GM12878 (cell line): ENCODE data around the gene PUS7. TPM values are rescaled to one million over a fixed set of nuclear protein-coding genes. Genes with fewer than 3 reads are reported as not detected.
"Not testable (repeated sequence)": the region's sequence is repeated elsewhere in the genome, so short reads cannot be mapped to it uniquely, and the experiment has no call there.

Experiments used
- ATAC-seq: fragments of 200-7000 bp; cut with Tn5 transposase; 3 replicates; pipeline ENCODE4 v1.9.1; 2020; ENCODE audit warnings: mild to moderate bottlenecking, moderate library complexity
- BruUV-seq: library from RNA; stranded (reverse); fragments of 400-500 nt; replicated peaks from 2 replicates; lab custom pipeline; 2021; lab: Mats Ljungman, UMichigan
- CTCF ChIA-PET: fragments of 300-600 bp; sonication (Branson Sonifier 250); formaldehyde crosslinking; extraction: SDS; loops from one replicate; lab custom pipeline; 2021; ENCODE audit warnings: inconsistent platforms; lab: Yijun Ruan, JAX
- POLR2A ChIA-PET: fragments of 350-600 bp; formaldehyde crosslinking; extraction: SDS; loops from one replicate; lab custom pipeline; 2021; ENCODE audit warnings: inconsistent platforms; lab: Charles Lee
- RAD21 ChIA-PET: fragments of 300-600 bp; sonication (Branson Sonifier 250); formaldehyde crosslinking; loops from one replicate; lab custom pipeline; 2023; ENCODE audit warnings: antibody characterized with exemption; ENCODE audit not compliant: unreplicated experiment; lab: Charles Lee
- SMC1A ChIA-PET: fragments of 300-600 bp; sonication (Branson Sonifier 250); formaldehyde crosslinking; loops from one replicate; lab custom pipeline; 2023; ENCODE audit not compliant: unreplicated experiment, uncharacterized antibody; lab: Charles Lee
- DNase-seq: peaks from one replicate; pipeline ENCODE4 v3.0.0-alpha.2; 2011; ENCODE audit warnings: low read depth, low spot score
- FAIRE-seq: peaks from 3 replicates; lab custom pipeline; 2011; peaks lifted over from hg19 to GRCh38; lab: Jason Lieb, UNC
- H2AFZ ChIP-seq: 2 replicates; pipeline ENCODE4 v1.6.0; 2011; ENCODE audit warnings: low read depth, low read length, control low read depth; ENCODE audit not compliant: control insufficient read depth
- H3K27ac ChIP-seq: 2 replicates; pipeline ENCODE4 v1.5.1; 2011; ENCODE audit warnings: control low read depth; ENCODE audit not compliant: control insufficient read depth, insufficient read depth
- H3K27me3 ChIP-seq, 2 experiments: replicated peaks in 1 of 2; 2 replicates each; pipeline versions ENCODE4 v1.6.0 to v1.6.1; 2011; ENCODE audit warnings: low read length in 1 of 2; ENCODE audit not compliant: control insufficient read depth in 2 of 2, insufficient read depth in 2 of 2
- H3K36me3 ChIP-seq, 2 experiments: 2 replicates each; pipeline ENCODE4 v1.5.1; 2011; ENCODE audit warnings: low read length in 1 of 2; ENCODE audit not compliant: control insufficient read depth in 2 of 2, insufficient read depth in 2 of 2
- H3K4me1 ChIP-seq: 2 replicates; pipeline ENCODE4 v1.6.1; 2011; ENCODE audit warnings: mild to moderate bottlenecking, low read length, moderate library complexity, mixed read lengths; ENCODE audit not compliant: control insufficient read depth, insufficient read depth
- H3K4me2 ChIP-seq: 2 replicates; pipeline ENCODE4 v1.6.0; 2011; ENCODE audit warnings: control low read depth; ENCODE audit not compliant: control insufficient read depth, insufficient read depth
- H3K4me3 ChIP-seq: fragments of 200-600 bp; sonication (generic); 2 replicates; pipeline ENCODE4 v1.5.1; 2016
- H3K79me2 ChIP-seq: 2 replicates; pipeline ENCODE4 v1.6.0; 2011; ENCODE audit warnings: low read length; ENCODE audit not compliant: control insufficient read depth, insufficient read depth
- H3K9ac ChIP-seq: 2 replicates; pipeline ENCODE4 v1.8.0; 2011; ENCODE audit warnings: low read length, control low read depth, mixed read lengths; ENCODE audit not compliant: control insufficient read depth, insufficient read depth
- H3K9me3 ChIP-seq: replicated peaks from 3 replicates; pipeline ENCODE4 v1.5.1; 2011; ENCODE audit warnings: mild to moderate bottlenecking, low read length; ENCODE audit not compliant: control insufficient read depth, insufficient read depth
- H4K20me1 ChIP-seq: 2 replicates; pipeline ENCODE4 v1.6.0; 2011; ENCODE audit not compliant: control insufficient read depth, insufficient read depth
- BRCA1 ChIP-seq: IDR thresholded peaks from 2 replicates; pipeline ENCODE4 v1.6.1; 2011; ENCODE audit warnings: low read depth, low read length, improper control_type of control experiment
- ETV6 ChIP-seq, 2 experiments: fragments of 450-650 bp in 1 of 2; IDR thresholded peaks in 1 of 2; conservative IDR thresholded peaks in 1 of 2; 2 replicates each; pipeline ENCODE4 v1.6.1; 2014; ENCODE audit warnings: antibody characterized with exemption in 1 of 2, borderline replicate concordance in 1 of 2, low read depth in 1 of 2, mild to moderate bottlenecking in 1 of 2, moderate library complexity in 1 of 2
- EZH2 ChIP-seq: IDR thresholded peaks from 2 replicates; pipeline ENCODE4 v1.6.1; 2012; ENCODE audit warnings: low read depth, mild to moderate bottlenecking, control low read depth, inconsistent platforms, low read length, borderline replicate concordance; ENCODE audit not compliant: control insufficient read depth
- GATAD2B ChIP-seq: fragments of 450-650 bp; conservative IDR thresholded peaks from 2 replicates; pipeline ENCODE4 v1.6.1; 2017; ENCODE audit warnings: low read depth, mild to moderate bottlenecking, moderate library complexity
- HDGF ChIP-seq: fragments of 450-650 bp; IDR thresholded peaks from 2 replicates; pipeline ENCODE4 v1.6.1; 2016; ENCODE audit warnings: antibody characterized with exemption
- HSF1 ChIP-seq: fragments of 150-350 bp; IDR thresholded peaks from 2 replicates; pipeline ENCODE4 v1.6.1; 2014; ENCODE audit warnings: mild to moderate bottlenecking, low read depth, low read length
- MXI1 ChIP-seq: fragments of 150-350 bp; IDR thresholded peaks from 2 replicates; pipeline ENCODE4 v1.6.1; 2011; ENCODE audit warnings: low read depth, mild to moderate bottlenecking, inconsistent platforms, low read length, improper control_type of control experiment
- NFIC ChIP-seq: IDR thresholded peaks from 2 replicates; pipeline ENCODE4 v1.6.1; 2012; ENCODE audit warnings: low read depth, mild to moderate bottlenecking, inconsistent platforms, low read length, moderate library complexity
- PML ChIP-seq: IDR thresholded peaks from 2 replicates; pipeline ENCODE4 v1.6.1; 2012; ENCODE audit warnings: low read length, inconsistent platforms
- ZBED1 ChIP-seq: IDR thresholded peaks from 2 replicates; pipeline ENCODE4 v1.6.1; 2016; ENCODE audit warnings: borderline replicate concordance
- WGBS: methylation state at CpG from one replicate; pipeline ENCODE4 v1.1.6; 2016; ENCODE audit warnings: low lambda C conversion rate; ENCODE audit not compliant: insufficient replicate concordance, insufficient coverage; ENCODE audit errors: missing lambda C conversion rate; 5-methylcytosine and 5-hydroxymethylcytosine counted together
- in situ Hi-C: fragments of 300-500 bp; cut with MboI; formaldehyde crosslinking; loops from 9 replicates; pipeline ENCODE4 v1.14.3; 2018; ENCODE audit warnings: mixed read lengths
- intact Hi-C: fragments of 100-400 bp; cut with micrococcal nuclease; formaldehyde crosslinking; loops from one replicate; pipeline ENCODE4 v1.14.2; 2022; ENCODE audit not compliant: unreplicated experiment
- polyA plus RNA-seq, 11 experiments: library from polyadenylated mRNA; depleted of rRNA in 4 of 11; unstranded in 6 of 11; stranded (reverse) in 5 of 11; fragments of >200 nt; fragmentation: Nextera tagmentation in 4 of 11; fragmentation: Illumina TruSeq in 1 of 11; extraction: Ambion mirVana in 4 of 11; extraction: Trizol in 1 of 11; gene quantifications; 1 replicate in 1 of 11; 2 replicates in 10 of 11; pipeline versions ENCODE4 v1.2.1 to v1.2.3, GENCODE V29; 2011 to 2016; ENCODE audit warnings: inconsistent platforms in 2 of 11, missing spikeins in 2 of 11, low read depth in 1 of 11
- total RNA-seq, 4 experiments: library from RNA; depleted of rRNA in 3 of 4; stranded (reverse); fragments of >200 nt in 3 of 4; fragmentation: Illumina TruSeq in 1 of 4; extraction: Trizol in 1 of 4; gene quantifications; 2 replicates each; pipeline versions ENCODE4 v1.2.1 to v1.2.3, GENCODE V29; 2013 to 2021
- TF ChIP-seq, protein P1 (sequence below): fragments of 450-650 bp; IDR thresholded peaks from 2 replicates; pipeline ENCODE4 v1.6.1; 2018; ENCODE audit warnings: borderline replicate concordance, mild to moderate bottlenecking; ENCODE audit not compliant: partially characterized antibody

The PUS7 gene
- total and polyA plus RNA-seq, 10 of the 15 experiments (the other 5 are each of a cell fraction or from before 2014, with no cell fraction given), result 5.6 to 28.5 (median 22.4) TPM

- TF ChIP-seq ZBED1, result no peak
Observed at GRCh38 chr7:105438847-105439173, 83.3 kb downstream of the PUS7 start (continued).

DNA sequence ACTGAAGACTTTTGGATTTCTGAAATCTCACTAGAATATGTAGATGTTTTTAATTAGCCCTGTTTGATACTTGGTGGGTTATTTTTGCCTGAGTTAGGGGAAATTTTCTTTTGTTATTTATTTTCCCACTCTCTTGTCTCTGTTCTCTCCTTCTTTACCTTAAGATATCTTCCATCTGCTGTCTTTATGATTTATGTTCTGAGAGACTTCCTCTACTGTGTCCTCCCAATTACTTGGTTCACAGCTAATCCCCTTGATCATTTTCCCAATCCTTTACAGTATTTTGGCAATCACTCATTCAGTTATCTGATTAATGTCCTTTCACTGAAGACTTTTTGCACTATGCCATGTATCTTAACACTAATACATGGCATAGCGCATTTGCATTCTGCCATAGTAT lies 83.8 kb downstream of the PUS7 start:
- ChIA-PET RAD21 (no interaction called here), POLR2A (no interaction called here), SMC1A (interaction anchor here (1.4 kb wide), 1 partner anchor 11 kb away, joined by 4 read pairs; no protein-coding TSS in a partner anchor), CTCF (interaction anchor here (1.0 kb wide), 1 partner anchor 8 kb away, joined by 3 read pairs; no protein-coding TSS in a partner anchor)
- Histone ChIP-seq H3K27me3 (no peaks in the 10 kb centered on the region), H3K27ac (no peak overlapping the region), H4K20me1 (no peaks in the 10 kb centered on the region), H3K9ac (no peak overlapping the region), H3K4me3 (no peak overlapping the region), H3K9me3 (no peaks in the 10 kb centered on the region; the same call in 2 of the 3 replicates), H3K79me2 (no peaks in the 10 kb centered on the region), H3K4me1 (no peaks in the 10 kb centered on the region), H3K36me3 (no peaks in the 10 kb centered on the region), H3K4me2 (no peak overlapping the region), H2AFZ (no peak overlapping the region)
- WGBS, result 95% methylated on average over 1 of the region's 1 CpG
- in situ Hi-C loops (no loop called here), intact Hi-C loops (no loop called here)
- FAIRE-seq (no peak), ATAC-seq (no peak), DNase-seq (no peak)
- TF ChIP-seq HDGF, result no peak
- no peak for TF ChIP-seq ETV6 (conservative IDR thresholded peaks at IDR 0.05 in 1 of 2, IDR thresholded peaks at IDR 0.05 in 1 of 2; ENCODE audit: borderline replicate concordance in 1 of 2, low read depth in 1 of 2)
- TF ChIP-seq GATAD2B, result no peak
- no peak for TF ChIP-seq NFIC
- no peak for TF ChIP-seq PML
- no peak for TF ChIP-seq MXI1
- TF ChIP-seq HSF1, result no peak
- TF ChIP-seq EZH2, result no peak
- TF ChIP-seq BRCA1, result no peak
- TF ChIP-seq, protein P1, sequence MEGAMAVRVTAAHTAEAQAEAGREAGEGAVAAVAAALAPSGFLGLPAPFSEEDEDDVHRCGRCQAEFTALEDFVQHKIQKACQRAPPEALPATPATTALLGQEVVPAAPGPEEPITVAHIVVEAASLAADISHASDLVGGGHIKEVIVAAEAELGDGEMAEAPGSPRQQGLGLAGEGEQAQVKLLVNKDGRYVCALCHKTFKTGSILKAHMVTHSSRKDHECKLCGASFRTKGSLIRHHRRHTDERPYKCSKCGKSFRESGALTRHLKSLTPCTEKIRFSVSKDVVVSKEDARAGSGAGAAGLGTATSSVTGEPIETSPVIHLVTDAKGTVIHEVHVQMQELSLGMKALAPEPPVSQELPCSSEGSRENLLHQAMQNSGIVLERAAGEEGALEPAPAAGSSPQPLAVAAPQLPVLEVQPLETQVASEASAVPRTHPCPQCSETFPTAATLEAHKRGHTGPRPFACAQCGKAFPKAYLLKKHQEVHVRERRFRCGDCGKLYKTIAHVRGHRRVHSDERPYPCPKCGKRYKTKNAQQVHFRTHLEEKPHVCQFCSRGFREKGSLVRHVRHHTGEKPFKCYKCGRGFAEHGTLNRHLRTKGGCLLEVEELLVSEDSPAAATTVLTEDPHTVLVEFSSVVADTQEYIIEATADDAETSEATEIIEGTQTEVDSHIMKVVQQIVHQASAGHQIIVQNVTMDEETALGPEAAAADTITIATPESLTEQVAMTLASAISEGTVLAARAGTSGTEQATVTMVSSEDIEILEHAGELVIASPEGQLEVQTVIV, result no peak
- BruUV-seq, result no TSS peak

DNA sequence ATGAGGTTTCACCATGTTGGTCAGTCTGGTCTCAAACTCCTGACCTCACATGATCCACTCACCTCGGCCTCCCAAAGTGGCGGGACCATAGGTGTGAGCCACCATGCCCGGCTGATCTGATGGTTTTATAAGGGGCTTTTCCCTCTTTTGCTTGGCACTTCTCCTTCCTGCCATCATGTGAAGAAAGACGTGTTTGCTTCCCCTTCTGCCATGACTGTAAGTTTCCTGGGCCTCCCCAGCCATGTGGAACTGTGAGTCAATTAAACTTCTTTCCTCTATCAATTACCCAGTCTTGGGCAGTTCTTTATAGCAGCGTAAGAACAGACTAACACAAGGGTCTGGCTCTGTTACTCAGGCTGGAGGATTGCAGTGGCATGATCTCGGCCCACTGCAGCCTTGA lies 84.7 kb downstream of the PUS7 start:
- H3K4me3 ChIP-seq, H3K36me3 ChIP-seq, in situ Hi-C loops, RAD21 ChIA-PET, POLR2A ChIA-PET, FAIRE-seq, H3K9ac ChIP-seq, H3K79me2 ChIP-seq, H3K4me1 ChIP-seq, BruUV-seq, H4K20me1 ChIP-seq, H3K27me3 ChIP-seq, H3K9me3 ChIP-seq, H3K27ac ChIP-seq, intact Hi-C loops, ATAC-seq, DNase-seq, H2AFZ ChIP-seq, H3K4me2 ChIP-seq, SMC1A ChIA-PET, CTCF ChIA-PET: not testable (repeated sequence)
- 65% methylated on average over 6 of the region's 6 CpGs for WGBS
